NT2/D1 (cell line): ENCODE data around the gene PLEKHH2.
"Not testable (repeated sequence)": the region's sequence is repeated elsewhere in the genome, so short reads cannot be mapped to it uniquely, and the experiment has no call there.

Experiments
- DNase-seq: peaks from one replicate; pipeline ENCODE4 v3.0.0-alpha.2; 2011; ENCODE audit warnings: low read depth, low spot score
- H3K27me3 ChIP-seq: 2 replicates; pipeline ENCODE4 v1.6.0; 2011; ENCODE audit warnings: mild to moderate bottlenecking; ENCODE audit not compliant: insufficient read length, insufficient read depth
- H3K36me3 ChIP-seq: 2 replicates; pipeline ENCODE4 v1.6.1; 2011; ENCODE audit warnings: mild to moderate bottlenecking, low read length, mixed read lengths; ENCODE audit not compliant: insufficient read depth, insufficient read length
- H3K4me1 ChIP-seq: 2 replicates; pipeline ENCODE4 v1.5.1; 2011; ENCODE audit not compliant: insufficient read depth, insufficient read length
- H3K4me3 ChIP-seq: 2 replicates; pipeline ENCODE4 v1.5.1; 2011; ENCODE audit warnings: low read depth; ENCODE audit not compliant: insufficient read length
- H3K9ac ChIP-seq: 2 replicates; pipeline ENCODE4 v1.6.0; 2011; ENCODE audit warnings: low read depth; ENCODE audit not compliant: insufficient read length
- H3K9me3 ChIP-seq: 2 replicates; pipeline ENCODE4 v1.5.1; 2011; ENCODE audit warnings: mild to moderate bottlenecking, low read length; ENCODE audit not compliant: insufficient read depth
- SUZ12 ChIP-seq: IDR thresholded peaks from 2 replicates; pipeline ENCODE4 v1.6.1; 2011; ENCODE audit not compliant: insufficient read length, insufficient read depth; ENCODE audit errors: extremely low read depth
- YY1 ChIP-seq: IDR thresholded peaks from 2 replicates; pipeline ENCODE4 v1.6.1; 2011; ENCODE audit not compliant: insufficient read length, insufficient read depth
- ZNF274 ChIP-seq: IDR thresholded peaks from 2 replicates; pipeline ENCODE4 v1.6.1; 2011; ENCODE audit warnings: mild to moderate bottlenecking, low read depth, low read length

Gene PLEKHH2

GRCh38 chr2:43685357-43685756 lies 48.3 kb downstream of the PLEKHH2 start:
- no peak for DNase-seq
- no peak for TF ChIP-seq YY1
- no peak for TF ChIP-seq ZNF274
- no peak for TF ChIP-seq SUZ12
- Histone ChIP-seq H3K9ac (no peak overlapping the region), H3K27me3 (no peaks in the 10 kb centered on the region), H3K36me3 (no peaks in the 10 kb centered on the region), H3K4me1 (no peaks in the 10 kb centered on the region), H3K4me3 (no peak overlapping the region), H3K9me3 (no peaks in the 10 kb centered on the region)

- Histone ChIP-seq H3K9ac (no peak overlapping the region), H3K9me3 (no peaks in the 10 kb centered on the region), H3K4me3 (no peak overlapping the region), H3K4me1 (no peaks in the 10 kb centered on the region), H3K27me3 (no peaks in the 10 kb centered on the region), H3K36me3 (no peaks in the 10 kb centered on the region)
- TF ChIP-seq SUZ12 (no peak), ZNF274 (no peak), YY1 (no peak)
- DNase-seq = no peak
Observed at GRCh38 chr2:43689999-43690398, 52.9 kb downstream of the PLEKHH2 start.

GRCh38 chr2:43692428-43692994 lies 55.5 kb downstream of the PLEKHH2 start:
- no peaks in the 10 kb centered on the region for H3K4me1 ChIP-seq
- H3K9me3 ChIP-seq = no peaks in the 10 kb centered on the region
- H3K27me3 ChIP-seq = no peaks in the 10 kb centered on the region
- no peak for DNase-seq
- no peak overlapping the region for H3K4me3 ChIP-seq
- H3K36me3 ChIP-seq = no peaks in the 10 kb centered on the region
- TF ChIP-seq SUZ12 (no peak), ZNF274 (no peak), YY1 (no peak)
- H3K9ac ChIP-seq = no peak overlapping the region

GRCh38 chr2:43698140-43698539 lies 61.1 kb downstream of the PLEKHH2 start:
- H3K4me1 ChIP-seq, H3K27me3 ChIP-seq, H3K36me3 ChIP-seq, H3K4me3 ChIP-seq, DNase-seq, H3K9ac ChIP-seq, H3K9me3 ChIP-seq: not testable (repeated sequence)

GRCh38 chr2:43699761-43700160 lies 62.7 kb downstream of the PLEKHH2 start:
- TF ChIP-seq ZNF274 (no peak), SUZ12 (no peak), YY1 (no peak)
- Histone ChIP-seq H3K4me3 (no peak overlapping the region), H3K9ac (no peak overlapping the region), H3K4me1 (no peaks in the 10 kb centered on the region), H3K27me3 (no peaks in the 10 kb centered on the region), H3K9me3 (no peaks in the 10 kb centered on the region), H3K36me3 (no peaks in the 10 kb centered on the region)
- no peak for DNase-seq

GRCh38 chr2:43701111-43701510 lies 64.1 kb downstream of the PLEKHH2 start:
- Histone ChIP-seq H3K27me3 (no peaks in the 10 kb centered on the region), H3K9me3 (no peaks in the 10 kb centered on the region), H3K4me1 (no peaks in the 10 kb centered on the region), H3K4me3 (no peak overlapping the region), H3K36me3 (no peaks in the 10 kb centered on the region), H3K9ac (no peak overlapping the region)
- no peak for TF ChIP-seq ZNF274
- TF ChIP-seq SUZ12 = no peak
- TF ChIP-seq YY1 = no peak
- no peak for DNase-seq

GRCh38 chr2:43707255-43708015 lies 70.4 kb downstream of the PLEKHH2 start:
- H3K9ac ChIP-seq = no peak overlapping the region
- no peaks in the 10 kb centered on the region for H3K36me3 ChIP-seq
- no peak overlapping the region for H3K4me3 ChIP-seq
- no peak for TF ChIP-seq YY1
- TF ChIP-seq SUZ12 = no peak
- no peak for TF ChIP-seq ZNF274
- H3K4me1 ChIP-seq = no peaks in the 10 kb centered on the region
- H3K9me3 ChIP-seq = no peaks in the 10 kb centered on the region
- no peak for DNase-seq
- no peaks in the 10 kb centered on the region for H3K27me3 ChIP-seq

- no peak overlapping the region for H3K9ac ChIP-seq
Observed at GRCh38 chr2:43708178-43708577, 71.1 kb downstream of the PLEKHH2 start.

More at GRCh38 chr2:43708178-43708577, 71.1 kb downstream of the PLEKHH2 start:
- TF ChIP-seq YY1 (no peak), SUZ12 (no peak), ZNF274 (no peak)
- no peaks in the 10 kb centered on the region for H3K27me3 ChIP-seq
- no peaks in the 10 kb centered on the region for H3K4me1 ChIP-seq
- DNase-seq = no peak
- H3K4me3 ChIP-seq = no peak overlapping the region
- no peaks in the 10 kb centered on the region for H3K9me3 ChIP-seq
- H3K36me3 ChIP-seq = no peaks in the 10 kb centered on the region
